C1 segment of cervical spinal cord (tissue), 14 donors: ENCODE results near the gene NRXN3.
A peak's percentile ranks its signal among the peaks of the same experiment; 100 is the strongest.
"Not testable (repeated sequence)": the region's sequence is repeated elsewhere in the genome, so short reads cannot be mapped to it uniquely, and the experiment has no call there.

ENCODE experiments used
- DNase-seq, 14 donors: peaks; one replicate each; lab custom pipeline; 2025; lab: John Stamatoyannopoulos, UW

NRXN3 gene

DNA sequence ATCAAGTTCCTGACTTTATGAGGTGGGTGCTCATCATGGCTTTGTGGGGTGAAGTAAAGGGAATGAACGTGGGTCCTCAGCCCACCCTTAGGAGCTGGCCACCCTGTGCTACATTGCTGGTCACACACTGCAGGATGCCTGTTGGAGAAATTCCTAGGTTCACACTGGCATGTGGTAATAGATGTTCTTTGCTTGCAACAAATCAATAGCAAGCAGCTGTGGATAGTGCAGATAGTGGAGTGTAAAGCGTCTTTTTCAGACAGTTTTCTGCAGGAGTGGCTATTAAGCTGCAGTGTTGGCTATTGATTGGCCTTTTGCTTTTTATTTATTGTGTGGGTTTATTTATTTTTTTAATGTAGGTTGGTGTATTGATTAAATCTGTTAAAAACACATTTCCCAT, 822.7 kb downstream of the NRXN3 start:
- no peak for DNase-seq

DNA sequence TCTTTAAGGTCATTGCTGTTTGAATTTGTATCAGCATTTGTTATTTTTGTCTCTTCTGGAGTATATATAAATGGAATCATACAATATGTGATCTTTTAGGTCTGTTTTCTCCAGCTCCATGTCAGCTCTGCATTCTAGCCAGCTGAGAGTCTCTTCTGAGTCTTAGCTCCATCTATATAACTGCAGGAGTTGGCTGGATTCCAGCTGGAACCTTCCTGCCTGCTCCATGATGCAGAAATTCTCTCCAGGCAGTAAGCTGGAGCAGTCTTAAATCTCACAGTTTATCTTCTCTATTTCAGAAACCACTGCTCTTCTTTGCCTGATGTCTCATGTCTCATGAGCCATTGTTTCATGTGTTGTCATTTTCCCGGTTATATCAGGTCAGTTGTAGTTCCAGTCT, 827.6 kb downstream of the NRXN3 start:
- peak in 1 of 14 donors; percentile 75 for DNase-seq

DNA sequence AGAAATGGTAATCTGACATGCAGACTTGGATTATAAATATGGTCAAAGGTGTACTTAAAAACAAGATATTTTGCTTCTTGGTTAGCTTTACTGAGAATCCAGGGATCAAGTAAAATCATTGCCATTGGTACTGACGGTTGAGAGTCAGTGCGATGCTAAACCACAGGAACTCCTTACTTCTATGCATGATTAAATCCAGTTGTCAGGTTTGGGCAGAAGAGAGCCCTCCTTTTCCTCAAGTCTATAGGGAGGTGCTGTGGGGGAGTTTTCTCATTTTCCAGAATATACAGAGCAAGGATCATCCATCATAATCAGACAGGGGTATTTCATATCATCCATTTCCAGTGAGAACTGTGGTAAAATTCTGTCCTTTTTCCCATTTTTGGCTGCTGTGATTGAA, 839.1 kb downstream of the NRXN3 start:
- DNase-seq, result no peak

DNA sequence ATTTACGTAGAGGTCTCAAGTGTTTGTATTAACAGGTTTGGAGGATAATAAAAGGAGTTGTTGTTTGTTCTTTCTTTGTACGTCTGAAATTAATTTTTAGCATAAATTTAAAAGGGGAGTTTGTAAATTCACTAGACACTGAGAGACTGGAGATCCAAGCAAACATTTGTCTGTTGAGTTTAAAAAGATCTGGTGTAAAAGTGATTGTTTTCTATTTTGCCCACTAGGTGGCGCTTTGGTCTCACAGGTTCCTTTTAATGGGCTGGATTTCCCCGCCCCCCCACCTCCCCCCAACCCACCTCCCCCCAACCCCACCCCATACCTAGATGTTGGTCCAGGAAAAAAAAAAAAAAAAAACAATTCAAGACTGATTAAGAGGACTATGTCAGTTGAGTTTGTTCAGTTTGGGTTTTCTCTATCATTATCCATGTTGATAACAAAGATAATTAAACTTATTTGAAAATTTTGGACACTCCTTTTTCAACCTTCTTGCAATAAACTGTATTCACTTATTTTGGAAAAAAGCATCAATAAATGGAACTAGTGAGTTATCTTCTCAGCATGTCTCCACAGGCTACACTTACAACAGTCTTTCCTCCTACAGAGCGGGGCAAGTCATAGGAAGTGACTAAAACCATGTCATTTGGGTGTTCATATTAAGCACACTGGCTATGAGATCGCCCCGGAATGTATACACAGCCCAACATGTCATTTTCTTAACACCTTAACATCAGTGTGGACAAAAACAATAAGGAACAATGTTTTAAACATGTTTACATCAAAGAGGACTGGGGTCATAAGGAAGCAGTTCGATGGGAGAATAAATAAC, 841.1 kb downstream of the NRXN3 start:
- peak in 2 of 14 donors; percentile 0 to 34 for DNase-seq

DNA sequence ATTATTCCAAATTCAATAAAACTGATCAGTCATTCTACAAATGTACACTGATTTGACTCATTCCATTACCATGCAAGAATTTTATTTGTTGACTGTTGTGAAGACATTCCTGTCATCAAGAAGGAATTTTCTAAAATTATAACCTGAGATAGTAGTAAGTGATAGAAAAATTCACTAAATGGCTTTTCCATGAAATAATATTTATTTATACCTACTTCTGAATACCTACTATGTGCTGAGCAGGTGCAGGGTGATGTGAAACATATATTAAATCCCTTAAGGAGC, 841.7 kb downstream of the NRXN3 start:
- no peak for DNase-seq

DNA sequence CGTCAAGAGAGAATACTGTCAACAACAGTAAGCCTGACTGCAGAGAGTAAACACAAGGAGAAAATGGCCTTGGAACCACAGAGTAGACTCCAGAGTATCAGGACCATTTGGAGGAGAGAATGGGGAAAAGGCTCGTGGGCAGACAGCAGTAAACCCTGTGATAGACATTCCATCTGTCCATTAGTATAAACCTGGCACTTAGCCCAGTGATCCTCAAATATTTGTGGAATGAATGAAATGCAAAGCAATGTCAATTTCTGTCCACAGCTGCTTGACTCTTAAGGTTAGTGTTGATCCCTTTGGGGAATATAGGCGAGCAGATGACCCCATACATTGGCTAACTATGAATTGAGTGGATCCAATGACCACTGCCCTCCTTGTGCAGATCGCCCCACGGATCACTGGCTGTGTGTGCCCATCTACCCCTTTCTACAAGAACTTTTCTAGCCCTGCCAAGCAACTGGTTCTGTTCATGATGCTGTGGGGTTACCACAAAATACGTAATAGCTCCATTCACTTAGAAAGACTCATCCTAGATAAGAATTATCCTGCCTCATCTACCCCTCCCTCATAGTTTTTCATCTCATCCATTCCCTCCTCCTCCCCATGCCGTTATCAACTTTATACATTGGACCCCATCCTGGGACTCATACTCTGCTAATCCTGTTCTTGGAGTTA, 846.8 kb downstream of the NRXN3 start:
- no peak for DNase-seq

DNA sequence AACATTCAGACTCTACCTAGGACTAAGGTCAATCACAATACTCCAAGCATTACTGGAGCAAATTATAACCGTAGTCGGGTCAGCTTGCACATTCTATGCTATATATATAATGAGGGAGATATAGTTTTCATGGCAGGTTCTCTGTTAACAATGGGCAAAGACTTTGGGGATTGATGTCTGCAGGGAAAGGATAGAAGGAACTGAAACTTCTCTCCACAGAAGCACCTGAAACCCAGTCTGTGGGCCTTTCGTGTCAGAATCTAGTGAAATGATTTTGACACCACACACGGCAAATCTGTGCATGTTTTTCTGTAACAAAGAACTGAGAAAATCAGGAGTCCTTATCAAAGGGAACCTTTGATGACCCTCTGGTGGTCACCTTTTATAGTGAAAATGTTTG, 847.4 kb downstream of the NRXN3 start:
- DNase-seq, result no peak

DNA sequence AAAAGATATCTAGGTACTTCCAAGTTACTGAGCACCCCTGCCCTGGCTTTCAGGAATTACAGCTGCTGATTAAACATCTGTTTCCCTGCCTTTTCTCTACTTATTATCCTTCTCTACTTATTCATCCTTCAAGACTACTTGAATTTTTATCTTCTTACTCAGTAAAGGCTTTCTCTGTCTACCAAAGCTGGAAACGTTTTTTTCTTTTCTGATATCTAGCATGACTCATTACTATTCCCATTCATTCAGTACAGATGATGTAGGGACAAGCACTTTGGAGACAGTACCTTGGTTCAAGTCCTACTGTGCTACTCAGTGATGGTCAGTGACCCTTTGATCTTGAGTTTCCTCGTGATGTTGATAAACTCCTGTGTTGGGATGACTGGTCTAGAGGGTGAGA, 848.7 kb downstream of the NRXN3 start:
- no peak for DNase-seq

DNA sequence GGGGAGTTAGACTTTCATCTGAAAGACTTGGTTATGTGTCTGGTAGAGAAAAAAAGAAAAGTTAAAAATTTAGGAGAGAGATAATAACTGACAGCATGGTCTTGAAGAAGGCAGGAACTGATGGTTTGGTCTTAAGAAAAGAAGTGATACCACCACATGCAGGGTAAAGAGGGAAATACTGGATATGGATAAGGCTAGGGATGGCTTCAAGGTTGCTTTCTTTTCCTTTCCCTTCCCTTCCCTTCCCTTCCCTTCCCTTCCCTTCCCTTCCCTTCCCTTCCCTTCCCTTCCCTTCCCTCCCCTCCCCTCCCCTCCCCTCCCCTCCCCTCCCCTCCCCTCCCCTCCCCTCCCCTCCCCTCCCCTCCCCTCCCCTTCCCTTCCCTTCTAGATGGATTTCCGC, 849.7 kb downstream of the NRXN3 start:
- DNase-seq, result not testable (repeated sequence)

DNA sequence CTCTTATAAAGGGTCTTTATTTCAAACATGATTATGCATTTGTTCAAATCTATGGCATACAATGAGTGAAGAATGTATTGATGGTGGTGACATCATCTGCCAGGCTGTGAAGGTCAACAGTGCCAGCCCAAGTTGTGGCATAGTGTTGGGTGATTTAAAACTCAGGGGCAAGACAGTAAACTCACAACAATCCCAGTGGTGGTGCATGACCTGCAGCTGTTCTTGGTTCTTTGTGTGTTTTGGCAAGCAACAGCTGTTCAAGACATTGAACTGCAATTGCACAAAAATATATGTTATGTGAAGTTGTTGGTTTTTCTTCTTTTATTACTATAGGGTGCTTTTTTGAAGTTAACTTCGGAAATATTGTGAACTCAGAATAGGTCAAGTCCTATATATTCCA, 851.6 kb downstream of the NRXN3 start:
- no peak for DNase-seq

DNA sequence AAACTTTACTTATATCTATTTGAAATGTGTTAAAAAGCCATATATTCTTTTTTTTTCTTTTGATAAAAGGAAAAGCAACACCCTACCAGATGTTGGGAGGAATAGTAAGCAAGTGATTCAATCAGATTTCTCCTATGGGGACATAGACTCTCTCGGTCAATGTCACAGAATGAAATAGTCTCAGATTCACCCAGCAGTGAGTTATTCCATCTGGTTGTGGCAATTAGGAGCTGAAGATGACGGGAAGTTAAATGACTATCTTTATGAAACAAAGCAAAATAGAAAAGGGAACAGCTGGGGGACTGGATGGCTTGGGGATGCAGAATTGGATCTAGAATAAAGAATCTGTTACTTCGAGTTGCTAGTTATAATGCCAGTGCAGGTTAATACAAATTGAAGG, 857.0 kb downstream of the NRXN3 start:
- DNase-seq, result no peak

DNA sequence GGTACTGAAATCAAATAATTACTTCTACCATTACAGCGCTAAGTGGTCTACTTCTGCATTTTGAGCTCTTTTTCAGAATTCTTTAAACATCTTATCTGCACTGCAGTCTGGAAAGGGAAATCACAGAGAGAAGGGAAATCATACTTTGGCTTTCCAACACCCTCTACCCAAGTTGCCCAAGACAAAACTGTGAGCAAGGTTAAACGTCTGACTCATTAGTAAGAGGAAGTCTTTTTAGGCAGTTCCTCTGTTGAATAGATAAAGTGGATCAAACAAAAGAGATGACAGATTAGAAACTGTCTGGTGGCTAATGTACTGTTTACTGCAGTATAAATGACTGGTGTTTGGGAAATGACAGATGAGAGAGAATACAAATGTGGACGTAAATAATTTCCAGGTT, 858.1 kb downstream of the NRXN3 start:
- DNase-seq, result no peak

DNA sequence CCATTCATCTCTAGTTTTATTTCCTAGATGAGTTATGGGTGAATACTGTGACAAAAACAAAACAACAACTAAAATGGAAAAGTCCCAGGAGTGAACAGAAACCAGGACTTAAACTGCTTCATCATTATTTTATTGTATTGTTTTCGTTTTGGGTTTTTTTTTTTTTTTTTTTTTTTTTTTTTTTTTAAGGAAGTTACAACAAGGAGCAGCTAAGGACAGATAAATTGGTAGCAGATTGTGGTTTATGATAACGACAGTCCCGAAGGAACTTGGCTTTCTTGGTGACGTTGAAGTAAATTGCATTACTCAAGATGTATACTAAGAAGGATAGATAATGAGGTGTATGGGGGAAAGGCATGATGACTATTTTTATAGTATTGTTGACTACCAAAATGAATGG, 866.3 kb downstream of the NRXN3 start:
- DNase-seq, result no peak

DNA sequence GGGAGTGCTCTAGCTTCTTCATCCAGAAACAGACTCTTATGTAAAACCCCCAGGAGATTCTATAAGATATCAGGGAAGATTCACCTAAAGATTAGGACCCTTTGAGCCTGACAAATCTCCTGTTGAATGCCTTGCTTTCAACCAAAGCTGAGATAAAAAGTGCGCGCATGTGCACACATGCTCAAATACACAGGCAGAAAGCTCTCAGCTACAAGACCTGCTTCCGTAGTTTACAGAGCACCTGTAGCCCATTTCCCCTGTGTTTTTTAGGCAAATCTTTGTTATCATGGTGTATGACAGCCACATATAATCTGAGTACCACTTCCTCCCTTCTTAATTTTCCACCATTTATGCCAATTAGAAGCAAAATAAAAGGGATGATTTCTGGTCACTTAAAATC, 866.9 kb downstream of the NRXN3 start:
- no peak for DNase-seq

DNA sequence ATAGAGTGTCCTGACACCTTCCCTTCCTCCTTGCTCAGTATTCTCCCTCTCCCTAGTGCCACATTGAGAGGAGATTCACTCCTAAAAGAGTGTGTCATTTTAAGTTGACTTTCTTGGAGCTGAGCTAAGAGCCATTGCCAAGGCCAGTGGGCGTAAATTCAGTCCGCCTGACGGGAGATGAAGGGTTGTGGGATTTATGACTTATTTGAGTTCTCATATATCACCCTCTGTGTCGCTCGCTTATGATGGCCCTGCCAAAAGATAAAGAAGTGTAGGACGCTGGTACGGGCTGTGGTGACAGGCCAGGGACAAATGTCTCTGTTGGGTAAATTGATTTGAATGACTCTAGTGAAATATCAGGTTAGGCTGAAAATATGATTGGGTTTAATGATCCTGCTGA, 867.4 kb downstream of the NRXN3 start:
- no peak for DNase-seq

DNA sequence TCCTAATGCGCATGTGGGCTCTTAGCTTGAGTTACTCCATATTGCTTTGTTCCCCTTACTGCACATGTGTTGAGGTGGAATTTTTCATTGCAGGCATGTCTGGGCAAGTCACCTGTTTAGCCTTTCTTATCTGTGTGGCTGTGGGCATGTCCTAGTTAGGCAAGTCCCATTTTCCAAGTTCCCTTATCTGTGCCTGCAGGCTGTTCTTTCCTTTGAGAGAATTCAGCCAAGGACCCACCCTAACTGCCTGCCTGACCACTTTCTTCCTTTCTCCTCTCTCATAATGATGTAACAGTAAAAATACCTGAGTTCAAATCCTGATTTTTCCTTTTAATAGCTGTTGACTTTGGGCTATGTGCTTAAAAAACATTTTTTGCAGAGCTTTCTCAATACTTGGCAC, 870.6 kb downstream of the NRXN3 start:
- DNase-seq, result no peak

DNA sequence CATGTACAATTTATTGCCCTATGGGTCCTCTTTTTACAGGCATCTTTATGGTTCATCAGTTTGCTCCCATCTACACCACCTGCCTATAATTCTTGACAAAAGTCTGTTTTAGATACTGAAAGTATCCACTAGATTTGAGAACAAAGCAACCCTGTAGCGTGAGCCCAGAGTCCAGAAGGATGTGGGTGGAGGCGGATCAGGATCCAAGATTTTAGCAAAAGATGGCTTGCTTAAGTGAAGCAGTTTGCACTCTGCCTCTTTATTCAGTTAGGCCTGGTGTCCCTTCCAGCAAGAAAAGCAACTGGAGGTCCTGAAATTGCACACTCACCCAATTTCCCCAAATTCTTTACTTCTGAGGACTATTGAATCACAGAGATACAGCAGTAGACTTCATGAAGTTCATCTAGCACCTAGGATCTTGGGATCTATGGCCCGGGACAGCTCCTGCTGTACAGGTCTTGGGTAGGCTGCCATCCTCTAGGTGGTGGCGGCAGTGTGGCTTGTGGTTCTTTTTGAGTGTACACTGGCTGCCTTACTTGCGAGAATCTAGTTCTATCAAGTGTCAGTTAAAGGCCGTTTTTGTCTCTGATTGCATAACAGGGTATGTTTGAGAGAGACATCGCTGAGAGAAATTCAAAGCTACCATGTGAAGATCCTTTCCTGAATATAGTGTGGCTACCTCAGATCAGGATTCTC, 873.2 kb downstream of the NRXN3 start:
- DNase-seq, result no peak

DNA sequence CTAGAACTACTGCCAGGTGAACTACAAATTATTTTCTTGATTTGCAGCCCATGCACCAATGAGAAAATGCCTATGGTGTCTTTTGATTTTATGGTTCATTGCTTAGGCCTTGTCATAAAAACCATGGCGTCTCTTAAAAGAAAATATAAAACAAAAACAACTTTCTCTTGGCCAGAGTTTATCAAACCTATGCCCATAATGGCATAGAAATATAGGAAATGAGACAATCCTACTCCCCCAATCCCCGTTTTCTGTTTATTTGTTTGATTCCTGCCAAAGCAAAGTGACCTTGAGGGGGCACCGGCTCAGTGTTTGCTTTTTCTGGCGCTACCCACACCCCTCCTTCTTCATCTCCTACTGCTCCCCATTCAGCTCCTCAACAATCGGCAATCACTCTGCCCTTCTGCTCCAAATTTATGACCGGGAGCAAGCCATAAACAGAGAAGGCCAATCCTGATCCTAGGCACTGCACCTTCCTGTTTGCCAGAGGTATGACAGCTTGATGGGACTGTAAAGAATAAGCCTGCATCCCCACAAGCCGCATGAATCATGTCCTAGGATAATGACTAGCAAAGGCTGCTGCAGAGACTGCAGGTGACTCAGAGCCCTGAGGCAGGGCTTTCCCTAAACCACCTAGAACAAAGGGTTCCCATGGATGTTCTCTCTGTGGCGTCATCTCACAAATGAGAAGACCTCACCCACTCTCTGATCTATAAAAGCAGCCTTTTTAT, 874.9 kb downstream of the NRXN3 start:
- no peak for DNase-seq

DNA sequence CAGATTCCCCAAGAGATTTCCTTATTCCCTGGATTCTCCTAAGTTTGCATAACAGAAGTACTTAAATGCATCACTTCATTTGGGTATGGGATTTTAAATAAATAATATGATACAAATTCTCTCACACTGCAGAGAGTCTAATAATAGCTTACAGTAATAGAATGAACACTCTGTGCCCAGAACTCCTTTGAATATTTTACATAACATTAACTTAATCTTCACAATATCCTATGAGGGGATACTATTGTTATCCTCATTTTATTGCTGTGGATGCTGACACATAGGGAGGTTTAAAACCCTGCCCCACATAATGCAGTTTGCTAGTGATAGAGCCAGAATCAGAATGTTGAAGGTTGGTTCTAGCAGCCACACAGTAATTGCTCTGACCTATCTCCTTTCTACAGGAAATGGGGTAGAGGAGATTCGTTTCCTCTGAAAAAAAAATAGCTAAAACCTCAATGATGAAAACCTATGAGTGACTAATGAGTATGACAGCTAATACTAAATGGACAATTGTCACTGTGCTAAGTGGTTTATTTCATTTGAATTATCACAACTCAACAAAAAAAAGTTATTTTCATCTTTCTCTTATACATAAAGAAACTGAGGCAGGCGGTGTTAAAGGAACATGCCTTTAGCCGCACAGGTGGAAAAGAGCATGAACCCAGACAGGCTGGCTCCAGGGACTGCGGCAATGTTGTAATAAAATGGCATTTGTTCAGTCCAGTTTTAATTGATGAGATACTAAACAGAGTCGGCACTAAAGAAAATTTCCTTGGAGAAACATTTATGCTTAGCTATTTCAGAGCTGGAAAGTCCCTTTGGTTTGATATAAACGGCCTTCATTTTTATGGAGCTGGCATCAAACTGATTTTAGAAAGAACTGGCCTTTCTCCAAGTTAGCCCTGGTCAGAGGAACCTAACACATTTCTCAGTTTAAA, 880.9 kb downstream of the NRXN3 start:
- DNase-seq, result no peak

DNA sequence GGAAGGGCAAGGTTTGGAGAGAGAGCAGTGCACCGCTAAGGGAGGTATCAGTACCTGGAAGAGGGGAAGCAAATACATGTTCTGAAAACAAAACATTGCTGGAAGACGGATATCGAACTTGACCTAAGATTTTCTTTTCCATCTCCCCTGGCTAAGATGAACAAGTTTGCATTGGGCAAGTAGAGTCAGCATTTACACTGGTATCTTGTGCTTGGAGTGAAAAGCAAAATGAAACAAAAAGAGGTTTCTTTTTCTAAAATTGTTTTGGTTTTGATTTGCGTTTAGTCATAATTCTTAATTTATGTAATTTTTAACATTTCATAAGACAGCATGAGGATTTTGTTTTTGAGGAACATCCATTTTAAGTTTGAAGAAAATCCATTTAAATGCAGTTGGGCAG, 881.6 kb downstream of the NRXN3 start:
- DNase-seq, result no peak

DNA sequence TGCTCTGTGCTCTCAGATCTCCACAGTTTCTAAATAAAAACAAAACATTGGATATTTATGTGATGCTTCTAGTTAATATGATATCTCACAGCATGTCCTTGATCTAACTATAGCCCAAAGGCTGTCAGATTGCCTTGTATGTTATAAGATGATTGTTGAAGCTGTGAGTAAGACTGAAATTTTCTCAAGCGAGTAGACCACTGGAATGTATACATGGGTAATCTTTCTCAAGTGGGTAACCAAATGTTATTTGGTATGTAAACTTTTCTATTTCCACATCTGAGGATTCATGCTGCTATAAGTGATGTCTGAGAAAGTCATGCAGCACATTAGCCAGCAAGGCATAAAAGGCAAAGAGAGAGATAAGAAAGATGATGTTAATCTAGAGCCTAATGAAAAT, 886.7 kb downstream of the NRXN3 start:
- no peak for DNase-seq
